HL-60/S4 treated with retinoic acid at 250 ng/mL for 4 days and 3 days (cell line): ENCODE data around the gene KIAA0319L.

ENCODE experiments used
- in situ Hi-C: fragments of 300-500 bp; cut with MboI; formaldehyde crosslinking; loops from 2 replicates; pipeline ENCODE4 v1.7.0; 2022; ENCODE audit warnings: low sequenced_read_pairs

KIAA0319L gene

GRCh38 chr1:35398739-35399138, 158.5 kb downstream of the KIAA0319L start:
- in situ Hi-C loops: no loop called here

GRCh38 chr1:35394386-35394785, 162.8 kb downstream of the KIAA0319L start:
- in situ Hi-C loops: no loop called here

- in situ Hi-C loops: no loop called here
Observed at GRCh38 chr1:35390600-35391494, 166.4 kb downstream of the KIAA0319L start.

GRCh38 chr1:35386959-35387358, 170.2 kb downstream of the KIAA0319L start:
- in situ Hi-C loops: no loop called here

GRCh38 chr1:35386290-35386689, 170.9 kb downstream of the KIAA0319L start:
- in situ Hi-C loops: no loop called here
